WTC11 (cell line): ENCODE measurements around the gene SGTA. TPM values are rescaled to one million over a fixed set of nuclear protein-coding genes. Genes with fewer than 3 reads are reported as not detected.
A peak's percentile ranks its signal among the peaks of the same experiment; 100 is the strongest.

ENCODE experiments used
- ATAC-seq: fragments of 200-7000 bp; cut with Tn5 transposase; 2 replicates; pipeline ENCODE4 v1.10.0; 2021; ENCODE audit warnings: mild to moderate bottlenecking, moderate library complexity
- CTCF ChIA-PET: fragments of 300-600 bp; sonication (Branson Sonifier 250); formaldehyde crosslinking; loops from one replicate; lab custom pipeline; 2021; ENCODE audit warnings: antibody characterized with exemption; lab: Charles Lee
- POLR2A ChIA-PET: fragments of 350-600 bp; sonication (Branson Sonifier 250); formaldehyde crosslinking; loops from one replicate; lab custom pipeline; 2021; ENCODE audit warnings: antibody characterized with exemption; lab: Charles Lee
- DNase-seq: peaks from one replicate; pipeline ENCODE4 v3.0.0; 2021; ENCODE audit warnings: low spot score
- H3K27ac Mint-ChIP-seq: 2 replicates; pipeline ENCODE4 v1.8.0; 2021; ENCODE audit warnings: mixed read lengths
- H3K27me3 Mint-ChIP-seq: 2 replicates; pipeline ENCODE4 v1.8.0; 2021; ENCODE audit warnings: low read depth, mild to moderate bottlenecking, moderate library complexity, mixed read lengths
- H3K36me3 Mint-ChIP-seq: 2 replicates; pipeline ENCODE4 v1.8.0; 2021; ENCODE audit warnings: mixed read lengths
- H3K4me1 Mint-ChIP-seq: 2 replicates; pipeline ENCODE4 v1.8.0; 2022; ENCODE audit warnings: mixed read lengths
- H3K4me3 Mint-ChIP-seq: 2 replicates; pipeline ENCODE4 v1.8.0; 2021; ENCODE audit warnings: mild to moderate bottlenecking, moderate library complexity, mixed read lengths
- H3K9me3 Mint-ChIP-seq: 2 replicates; pipeline ENCODE4 v1.8.0; 2021; ENCODE audit warnings: mixed read lengths
- ATF2 ChIP-seq: sonication (generic); formaldehyde crosslinking; IDR thresholded peaks from 2 replicates; pipeline ENCODE4 v1.8.1; 2022; ENCODE audit warnings: low read depth, missing genetic modification reagents, borderline replicate concordance
- ATF3 ChIP-seq: sonication (generic); formaldehyde crosslinking; conservative IDR thresholded peaks from 2 replicates; pipeline ENCODE4 v1.8.1; 2022; ENCODE audit warnings: mild to moderate bottlenecking, missing genetic modification reagents
- CBFB ChIP-seq: sonication (generic); formaldehyde crosslinking; IDR thresholded peaks from 2 replicates; pipeline ENCODE4 v1.8.1; 2022; ENCODE audit warnings: mild to moderate bottlenecking, low read depth, missing genetic modification reagents
- CREB1 ChIP-seq: sonication (generic); formaldehyde crosslinking; IDR thresholded peaks from 2 replicates; pipeline ENCODE4 v1.8.0; 2023; ENCODE audit warnings: mild to moderate bottlenecking, missing genetic modification reagents
- CREM ChIP-seq: sonication (generic); formaldehyde crosslinking; IDR thresholded peaks from 2 replicates; pipeline ENCODE4 v1.8.1; 2022; ENCODE audit warnings: mild to moderate bottlenecking, missing genetic modification reagents, moderate library complexity
- ERG ChIP-seq: fragments of 250-450 bp; sonication (Bioruptor Pico); IDR thresholded peaks from 2 replicates; pipeline ENCODE4 v1.8.0; 2021; ENCODE audit warnings: mild to moderate bottlenecking
- GABPB1 ChIP-seq: sonication (generic); formaldehyde crosslinking; IDR thresholded peaks from 2 replicates; pipeline ENCODE4 v1.8.1; 2023; ENCODE audit warnings: mild to moderate bottlenecking, missing genetic modification reagents
- IRF1 ChIP-seq: sonication (generic); formaldehyde crosslinking; IDR thresholded peaks from 2 replicates; pipeline ENCODE4 v1.8.0; 2023; ENCODE audit warnings: missing genetic modification reagents
- NFYB ChIP-seq: sonication (generic); formaldehyde crosslinking; conservative IDR thresholded peaks from 2 replicates; pipeline ENCODE4 v1.8.0; 2022; ENCODE audit warnings: low read depth, missing genetic modification reagents
- OVOL2 ChIP-seq: fragments of 250-450 bp; sonication (Bioruptor Pico); IDR thresholded peaks from 2 replicates; pipeline ENCODE4 v1.9.0; 2021; ENCODE audit warnings: mild to moderate bottlenecking, borderline replicate concordance
- RORB ChIP-seq: fragments of 250-450 bp; sonication (Bioruptor Pico); IDR thresholded peaks from 2 replicates; pipeline ENCODE4 v1.9.0; 2021; ENCODE audit warnings: mild to moderate bottlenecking
- SMAD4 ChIP-seq: sonication (generic); formaldehyde crosslinking; IDR thresholded peaks from 2 replicates; pipeline ENCODE4 v1.8.0; 2022; ENCODE audit warnings: mild to moderate bottlenecking, missing genetic modification reagents
- SOX15 ChIP-seq: fragments of 250-450 bp; sonication (Bioruptor Pico); IDR thresholded peaks from 2 replicates; pipeline ENCODE4 v1.9.0; 2021; ENCODE audit warnings: mild to moderate bottlenecking
- USF1 ChIP-seq: sonication (generic); formaldehyde crosslinking; IDR thresholded peaks from 2 replicates; pipeline ENCODE4 v1.8.0; 2022; ENCODE audit warnings: mild to moderate bottlenecking, missing genetic modification reagents
- USF2 ChIP-seq: sonication (generic); formaldehyde crosslinking; IDR thresholded peaks from 2 replicates; pipeline ENCODE4 v1.8.1; 2023; ENCODE audit warnings: mild to moderate bottlenecking, missing genetic modification reagents, moderate library complexity
- ZMAT4 ChIP-seq: fragments of 250-450 bp; sonication (Bioruptor Pico); IDR thresholded peaks from 2 replicates; pipeline ENCODE4 v1.9.0; 2021; ENCODE audit warnings: mild to moderate bottlenecking
- ZNF121 ChIP-seq: sonication (generic); formaldehyde crosslinking; IDR thresholded peaks from 2 replicates; pipeline ENCODE4 v1.8.0; 2023; ENCODE audit warnings: missing genetic modification reagents
- ZNF263 ChIP-seq: sonication (generic); formaldehyde crosslinking; IDR thresholded peaks from 2 replicates; pipeline ENCODE4 v1.8.1; 2022; ENCODE audit warnings: low read depth, mild to moderate bottlenecking, moderate library complexity, missing genetic modification reagents
- ZNF317 ChIP-seq: sonication (generic); formaldehyde crosslinking; IDR thresholded peaks from 2 replicates; pipeline ENCODE4 v1.8.1; 2023; ENCODE audit warnings: low read depth, mild to moderate bottlenecking, moderate library complexity, missing genetic modification reagents, borderline replicate concordance
- ZNF423 ChIP-seq: fragments of 250-450 bp; sonication (Bioruptor Pico); IDR thresholded peaks from 2 replicates; pipeline ENCODE4 v2.1.2; 2022; ENCODE audit warnings: mild to moderate bottlenecking, moderate library complexity
- ZNF532 ChIP-seq: fragments of 250-450 bp; sonication (Bioruptor Pico); IDR thresholded peaks from 2 replicates; pipeline ENCODE4 v1.9.0; 2021; ENCODE audit warnings: mild to moderate bottlenecking, borderline replicate concordance
- total RNA-seq: library from RNA; stranded (reverse); gene quantifications from 3 replicates; pipeline ENCODE4 v1.2.3, GENCODE V29; 2021

Gene SGTA
- total RNA-seq, 1 experiment from 2014 or later, result 91.2 TPM

- TF ChIP-seq ATF3 (CRISPR knock-in tag), result no peak
- no peak for TF ChIP-seq CREB1
- TF ChIP-seq ZNF317 (CRISPR knock-in tag), result no peak
- TF ChIP-seq GABPB1 (CRISPR knock-in tag), result no peak
- TF ChIP-seq SOX15, result no peak
- TF ChIP-seq, all 79 proteins: peak for 0
These were observed 5.0 kb downstream of the SGTA start (continued) for GRCh38 chr19:2777952-2778683.

GRCh38 chr19:2775556-2776430 lies 7.3 kb downstream of the SGTA start:
- H3K36me3 Mint-ChIP-seq, result no peaks in the 10 kb centered on the region
- no peaks in the 10 kb centered on the region for H3K4me1 Mint-ChIP-seq
- ATAC-seq, result no peak
- CTCF ChIA-PET, result no interaction called here
- no peak for DNase-seq
- H3K4me3 Mint-ChIP-seq, result no peak overlapping the region
- TF ChIP-seq ZNF121 (CRISPR knock-in tag), result 0 out of 2 replicates have a peak, but pooled peaks have one; percentile 35
- no peak for TF ChIP-seq OVOL2 (CRISPR knock-in tag)
- TF ChIP-seq, all 79 proteins: peak for 1
- POLR2A ChIA-PET, result no interaction called here
- Mint-ChIP-seq H3K9me3 (no peaks in the 10 kb centered on the region), H3K27ac (peak overlapping the region; percentile 71), H3K27me3 (no peaks in the 10 kb centered on the region)

- Mint-ChIP-seq H3K4me3 (no peak overlapping the region), H3K9me3 (no peaks in the 10 kb centered on the region), H3K27me3 (no peaks in the 10 kb centered on the region), H3K4me1 (no peaks in the 10 kb centered on the region), H3K36me3 (no peaks in the 10 kb centered on the region), H3K27ac (peak overlapping the region; percentile 55)
- POLR2A ChIA-PET, result no interaction called here
- CTCF ChIA-PET, result no interaction called here
- ATAC-seq (no peak), DNase-seq (no peak)
- TF ChIP-seq SMAD4 (no peak), USF1 (CRISPR knock-in tag) (no peak), RORB (CRISPR knock-in tag) (no peak), ZNF121 (CRISPR knock-in tag) (no peak), USF2 (CRISPR knock-in tag) (no peak), ZNF532 (CRISPR knock-in tag) (no peak), IRF1 (CRISPR knock-in tag) (no peak), ZNF263 (CRISPR knock-in tag) (no peak), ERG (no peak), ZMAT4 (CRISPR knock-in tag) (no peak), ZNF423 (CRISPR knock-in tag) (no peak), ATF2 (no peak), NFYB (CRISPR knock-in tag) (no peak), CREM (no peak), CBFB (no peak)
These were observed 8.0 kb downstream of the SGTA start for GRCh38 chr19:2774953-2775555.
